ENCODE results near the gene STK17A.
A peak's percentile ranks its signal among the peaks of the same experiment; 100 is the strongest.

Gene STK17A

GRCh38 chr7:43647339-43647672, 64.4 kb downstream of the STK17A start:
- Histone ChIP-seq H3K79me2 (ENCODE audit: insufficient read depth, low read length) (peaks cover 51% of the 10 kb centered on the region), H2AFZ (ENCODE audit: low read depth, low read length) (no peak overlapping the region), H3K27me3 (ENCODE audit: insufficient read depth, low read length, poor library complexity) (no peaks in the 10 kb centered on the region), H3K27ac (ENCODE audit: low read length) (peak overlapping the region; percentile 67), H3K4me2 (ENCODE audit: insufficient read depth, low read length) (peak overlapping the region; percentile 56; the same call in 1 of the 2 replicates), H3K9ac (ENCODE audit: low read depth, low read length) (peak overlapping the region; percentile 25; the same call in 1 of the 2 replicates), H3K9me3 (ENCODE audit: insufficient read depth, low read length, severe bottlenecking) (no peaks in the 10 kb centered on the region), H3K4me1 (ENCODE audit: insufficient read depth, low read length) (peaks cover 60% of the 10 kb centered on the region), H3K4me3 (ENCODE audit: low read depth in 1 of 2, low read length in 2 of 2) (peak overlapping the region in 1 of 2 experiments; percentile 13; a peak in 1 of 4 replicates), H4K20me1 (ENCODE audit: insufficient read depth, low read length) (peaks cover 79% of the 10 kb centered on the region), H3K36me3 (ENCODE audit: insufficient read depth, low read length) (peaks cover 61% of the 10 kb centered on the region)
- TF ChIP-seq EZH2 (IDR thresholded peaks at IDR 0.05; ENCODE audit: borderline replicate concordance, low read depth, low read length, severe bottlenecking), result no peak
- ATAC-seq (ENCODE audit: insufficient read depth, low read depth) (no peak), DNase-seq (no peak)

DNA sequence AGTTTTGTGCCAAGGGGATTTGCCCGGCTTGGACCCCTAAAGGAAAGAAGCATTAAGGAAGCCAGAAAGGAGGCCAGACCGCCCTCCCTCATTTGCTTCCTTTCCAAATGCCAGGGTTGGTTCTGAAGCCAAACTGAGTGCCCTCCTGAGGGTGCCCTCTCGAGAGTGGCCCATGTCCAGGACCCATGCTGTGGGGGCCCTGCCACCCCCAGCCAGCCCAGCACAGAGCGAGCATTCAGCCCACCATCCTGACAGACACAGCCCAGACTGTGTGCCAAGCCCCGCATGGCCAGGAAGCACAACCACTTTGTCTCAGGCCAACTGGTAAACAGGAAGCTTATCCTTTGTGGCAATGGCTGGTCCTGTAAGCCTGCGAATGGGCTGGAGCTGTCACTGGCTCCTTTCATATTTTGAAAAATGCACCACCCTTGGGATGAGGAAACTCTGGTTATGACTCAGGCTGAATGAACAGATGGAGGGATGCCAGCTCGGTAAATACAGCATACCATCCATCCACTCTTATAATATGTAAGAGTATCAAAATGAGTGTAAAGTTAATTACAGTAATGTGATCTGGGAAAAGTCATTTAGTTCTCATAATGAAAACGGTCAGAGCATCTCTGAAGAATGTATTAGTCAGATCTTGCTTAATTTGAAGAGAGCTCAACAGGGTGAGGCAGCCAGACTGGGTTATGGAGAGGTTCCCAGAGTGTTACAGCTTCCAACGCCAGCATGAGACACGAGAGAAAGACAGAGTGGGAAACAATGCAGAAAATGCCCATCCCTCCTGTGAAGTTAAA, 65.0 kb downstream of the STK17A start:
- Histone ChIP-seq H2AFZ (ENCODE audit: low read depth, low read length) (no peak overlapping the region), H3K4me1 (ENCODE audit: insufficient read depth, low read length) (peaks cover 60% of the 10 kb centered on the region), H3K79me2 (ENCODE audit: insufficient read depth, low read length) (peaks cover 57% of the 10 kb centered on the region), H3K4me3 (ENCODE audit: low read depth in 1 of 2, low read length in 2 of 2) (peak overlapping the region in 1 of 2 experiments; percentile 13; a peak in 2 of 4 replicates), H3K27me3 (ENCODE audit: insufficient read depth, low read length, poor library complexity) (no peaks in the 10 kb centered on the region), H3K4me2 (ENCODE audit: insufficient read depth, low read length) (peak overlapping the region; percentile 56), H3K36me3 (ENCODE audit: insufficient read depth, low read length) (peaks cover 56% of the 10 kb centered on the region), H3K27ac (ENCODE audit: low read length) (peak overlapping the region; percentile 67), H3K9ac (ENCODE audit: low read depth, low read length) (peak overlapping the region; percentile 25), H4K20me1 (ENCODE audit: insufficient read depth, low read length) (peaks cover 76% of the 10 kb centered on the region), H3K9me3 (ENCODE audit: insufficient read depth, low read length, severe bottlenecking) (no peaks in the 10 kb centered on the region)
- DNase-seq (no peak), ATAC-seq (ENCODE audit: insufficient read depth, low read depth) (peak; percentile 2; the same call in 1 of the 3 replicates)
- no peak for TF ChIP-seq CTCF (IDR thresholded peaks at IDR 0.05; ENCODE audit: borderline replicate concordance, extremely low read depth, low read length, poor library complexity, severe bottlenecking)
- TF ChIP-seq EZH2 (IDR thresholded peaks at IDR 0.05; ENCODE audit: borderline replicate concordance, low read depth, low read length, severe bottlenecking), result no peak

- peak overlapping the region; percentile 56 for H3K4me2 ChIP-seq (ENCODE audit: insufficient read depth, low read length)
- no peaks in the 10 kb centered on the region for H3K27me3 ChIP-seq (ENCODE audit: insufficient read depth, low read length, poor library complexity)
- DNase-seq (peak; percentile 87), ATAC-seq (ENCODE audit: insufficient read depth, low read depth) (peak; percentile 93)
- peaks cover 58% of the 10 kb centered on the region for H3K79me2 ChIP-seq (ENCODE audit: insufficient read depth, low read length)
- H4K20me1 ChIP-seq (ENCODE audit: insufficient read depth, low read length), result peaks cover 74% of the 10 kb centered on the region
- no peaks in the 10 kb centered on the region for H3K9me3 ChIP-seq (ENCODE audit: insufficient read depth, low read length, severe bottlenecking)
- peak overlapping the region; percentile 25 for H3K9ac ChIP-seq (ENCODE audit: low read depth, low read length)
- TF ChIP-seq CTCF (IDR thresholded peaks at IDR 0.05; ENCODE audit: borderline replicate concordance, extremely low read depth, low read length, poor library complexity, severe bottlenecking) (no peak), EZH2 (IDR thresholded peaks at IDR 0.05; ENCODE audit: borderline replicate concordance, low read depth, low read length, severe bottlenecking) (no peak)
- H3K36me3 ChIP-seq (ENCODE audit: insufficient read depth, low read length), result peaks cover 47% of the 10 kb centered on the region
- peaks cover 61% of the 10 kb centered on the region for H3K4me1 ChIP-seq (ENCODE audit: insufficient read depth, low read length)
- H3K4me3 ChIP-seq (ENCODE audit: low read depth in 1 of 2, low read length in 2 of 2), result peak overlapping the region in 1 of 2 experiments; percentile 30; a peak in 2 of 4 replicates
- no peak overlapping the region for H2AFZ ChIP-seq (ENCODE audit: low read depth, low read length)
- peak overlapping the region; percentile 67 for H3K27ac ChIP-seq (ENCODE audit: low read length)
These were observed 65.8 kb downstream of the STK17A start for GRCh38 chr7:43648473-43649406.
